Ascending aorta (tissue), 2 donors: ENCODE results near the gene WNT5B. TPM values are rescaled to one million over a fixed set of nuclear protein-coding genes. Genes with fewer than 3 reads are reported as not detected.
"Not testable (repeated sequence)": the region's sequence is repeated elsewhere in the genome, so short reads cannot be mapped to it uniquely, and the experiment has no call there.

Experiments
- DNase-seq, 2 donors: peaks; one replicate each; pipeline ENCODE4 v3.0.0-alpha.2; 2019; ENCODE audit warnings: low spot score in 2 of 2
- H3K27ac ChIP-seq, 2 donors: fragments of 200-600 bp; sonication (generic); one replicate each; pipeline ENCODE4 v1.5.1; 2016 to 2017; ENCODE audit warnings: mild to moderate bottlenecking in 1 of 2
- H3K27me3 ChIP-seq: fragments of 200-600 bp; sonication (generic); one replicate; pipeline ENCODE4 v1.5.1; 2017
- H3K36me3 ChIP-seq, 2 donors: fragments of 200-600 bp; sonication (generic); one replicate each; pipeline ENCODE4 v1.5.1; 2016
- H3K4me1 ChIP-seq, 2 donors: fragments of 200-600 bp; sonication (generic); one replicate each; pipeline ENCODE4 v1.5.1; 2016 to 2017; ENCODE audit warnings: mild to moderate bottlenecking in 1 of 2
- H3K4me3 ChIP-seq, 2 donors: fragments of 200-600 bp; sonication (generic); one replicate each; pipeline ENCODE4 v1.5.1; 2016 to 2017; ENCODE audit warnings: mild to moderate bottlenecking in 1 of 2
- H3K9me3 ChIP-seq, 2 donors: fragments of 200-600 bp; sonication (generic); one replicate each; pipeline ENCODE4 v1.5.1; 2016
- intact Hi-C: fragments of 100-400 bp; cut with DNase I; formaldehyde crosslinking; loops from one replicate; pipeline ENCODE4 v1.15.1; 2023
- total RNA-seq: library from RNA; depleted of rRNA; stranded (reverse); fragments of >200 nt; gene quantifications from one replicate; pipeline ENCODE4 v1.1.0, GENCODE V29; 2016
- TF ChIP-seq, protein P1 (sequence below), 3 experiments: fragments of 200-600 bp in 2 of 3; fragments of 450-650 bp in 1 of 3; sonication (generic) in 2 of 3; IDR thresholded peaks; one replicate each; pipeline ENCODE4 v1.5.1; 2016 to 2019; ENCODE audit warnings: antibody characterized with exemption in 3 of 3, mild to moderate bottlenecking in 1 of 3, moderate library complexity in 1 of 3

Gene WNT5B
- total RNA-seq, 1 donor from 2014 or later: 0.53 TPM

DNA sequence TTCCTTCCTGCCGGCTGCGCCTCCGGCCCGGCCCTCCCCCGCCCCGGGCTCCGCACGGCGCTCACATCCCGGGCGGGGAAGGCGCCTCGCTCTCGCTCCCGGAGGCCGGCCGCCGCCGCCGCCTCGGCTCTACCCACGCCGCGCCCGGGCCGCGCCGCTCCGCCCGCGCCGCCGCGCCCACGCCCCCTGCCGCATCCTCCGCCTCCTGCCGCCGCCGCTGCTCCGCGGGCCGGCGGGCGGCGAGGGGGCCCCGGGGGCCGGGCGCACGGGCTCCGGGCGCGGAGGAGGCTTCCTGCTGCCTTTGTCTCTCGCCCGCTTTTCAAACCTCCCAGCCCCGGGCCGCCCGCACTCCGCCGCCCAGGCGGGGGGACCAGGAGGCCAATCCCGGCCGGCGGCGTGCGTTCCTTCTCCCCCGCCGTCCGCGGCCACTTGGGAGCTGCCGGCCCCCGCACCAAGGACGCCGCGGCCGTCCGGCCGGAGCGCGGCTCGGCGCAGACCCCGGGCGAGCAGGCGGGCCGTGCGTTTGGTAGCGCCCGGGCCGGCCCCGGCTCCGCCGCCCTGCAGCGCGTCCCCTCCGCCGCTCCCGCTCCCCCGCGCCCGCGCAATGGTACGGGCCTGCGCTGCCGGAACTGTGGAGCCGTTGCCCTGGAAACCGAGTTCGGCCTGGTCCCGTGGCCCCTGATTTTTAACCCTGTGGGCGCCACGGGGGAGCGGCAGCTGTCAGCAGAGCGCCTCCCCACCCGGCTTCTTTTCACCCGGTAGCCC, 34.6 kb upstream of the WNT5B start, which contains the start of gene FBXL14:
Gene FBXL14 (minus strand): TSS at position 321 of the 765 bp plus-strand sequence. CDS start 515 bp downstream, outside the sequence.
- intact Hi-C loops: loop anchor here (5.0 to 10.0 kb wide), 3 partner anchors 597 to 840 kb away; partner anchors contain the start of gene WNK1
- peak within 1 kb of the TSS; percentile 84 to 86 for H3K27ac ChIP-seq
- H3K36me3 ChIP-seq: no peaks in the 10 kb centered on the region
- H3K4me3 ChIP-seq: peak within 1 kb of the TSS; percentile 92 to 95
- H3K9me3 ChIP-seq: no peaks in the 10 kb centered on the region
- TF ChIP-seq, protein P1, sequence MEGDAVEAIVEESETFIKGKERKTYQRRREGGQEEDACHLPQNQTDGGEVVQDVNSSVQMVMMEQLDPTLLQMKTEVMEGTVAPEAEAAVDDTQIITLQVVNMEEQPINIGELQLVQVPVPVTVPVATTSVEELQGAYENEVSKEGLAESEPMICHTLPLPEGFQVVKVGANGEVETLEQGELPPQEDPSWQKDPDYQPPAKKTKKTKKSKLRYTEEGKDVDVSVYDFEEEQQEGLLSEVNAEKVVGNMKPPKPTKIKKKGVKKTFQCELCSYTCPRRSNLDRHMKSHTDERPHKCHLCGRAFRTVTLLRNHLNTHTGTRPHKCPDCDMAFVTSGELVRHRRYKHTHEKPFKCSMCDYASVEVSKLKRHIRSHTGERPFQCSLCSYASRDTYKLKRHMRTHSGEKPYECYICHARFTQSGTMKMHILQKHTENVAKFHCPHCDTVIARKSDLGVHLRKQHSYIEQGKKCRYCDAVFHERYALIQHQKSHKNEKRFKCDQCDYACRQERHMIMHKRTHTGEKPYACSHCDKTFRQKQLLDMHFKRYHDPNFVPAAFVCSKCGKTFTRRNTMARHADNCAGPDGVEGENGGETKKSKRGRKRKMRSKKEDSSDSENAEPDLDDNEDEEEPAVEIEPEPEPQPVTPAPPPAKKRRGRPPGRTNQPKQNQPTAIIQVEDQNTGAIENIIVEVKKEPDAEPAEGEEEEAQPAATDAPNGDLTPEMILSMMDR (IDR thresholded peaks at IDR 0.05): peak in 1 of 3 experiments; percentile 40
- DNase-seq: peak; percentile 45 to 92
- H3K4me1 ChIP-seq: peaks cover 9 to 26% of the 10 kb centered on the region in 2 donors
- no peaks in the 10 kb centered on the region for H3K27me3 ChIP-seq

DNA sequence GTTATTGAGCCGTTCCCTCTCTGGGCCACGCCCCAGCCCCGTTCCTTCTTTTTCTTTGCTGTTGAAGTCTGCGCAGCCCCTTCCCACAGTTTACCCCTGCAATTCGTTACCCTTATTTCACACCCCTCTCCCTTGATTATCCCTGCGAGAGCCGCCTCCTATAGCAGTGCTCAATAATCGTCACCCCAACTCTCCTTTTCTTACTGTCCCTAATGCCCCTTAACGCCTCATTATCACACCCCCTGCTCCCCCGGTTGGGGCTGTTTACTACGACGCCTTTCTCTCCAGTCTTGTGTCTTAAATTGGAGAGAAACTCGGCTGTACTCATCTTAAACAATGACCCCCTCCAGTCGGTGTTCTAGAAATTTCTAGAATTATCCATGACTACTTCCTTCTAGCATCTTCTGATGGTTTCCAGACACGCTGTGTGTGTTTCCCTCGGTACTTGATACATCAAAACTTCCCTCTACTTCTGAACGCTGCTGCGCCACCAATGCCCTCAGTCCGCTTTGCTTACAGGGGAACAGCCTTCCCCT, 33.9 kb upstream of the WNT5B start:
- intact Hi-C loops: loop anchor here (5.0 to 10.0 kb wide), 2 partner anchors 598 to 840 kb away; partner anchors contain the start of gene WNK1
- no peaks in the 10 kb centered on the region for H3K36me3 ChIP-seq
- DNase-seq: no peak

DNA sequence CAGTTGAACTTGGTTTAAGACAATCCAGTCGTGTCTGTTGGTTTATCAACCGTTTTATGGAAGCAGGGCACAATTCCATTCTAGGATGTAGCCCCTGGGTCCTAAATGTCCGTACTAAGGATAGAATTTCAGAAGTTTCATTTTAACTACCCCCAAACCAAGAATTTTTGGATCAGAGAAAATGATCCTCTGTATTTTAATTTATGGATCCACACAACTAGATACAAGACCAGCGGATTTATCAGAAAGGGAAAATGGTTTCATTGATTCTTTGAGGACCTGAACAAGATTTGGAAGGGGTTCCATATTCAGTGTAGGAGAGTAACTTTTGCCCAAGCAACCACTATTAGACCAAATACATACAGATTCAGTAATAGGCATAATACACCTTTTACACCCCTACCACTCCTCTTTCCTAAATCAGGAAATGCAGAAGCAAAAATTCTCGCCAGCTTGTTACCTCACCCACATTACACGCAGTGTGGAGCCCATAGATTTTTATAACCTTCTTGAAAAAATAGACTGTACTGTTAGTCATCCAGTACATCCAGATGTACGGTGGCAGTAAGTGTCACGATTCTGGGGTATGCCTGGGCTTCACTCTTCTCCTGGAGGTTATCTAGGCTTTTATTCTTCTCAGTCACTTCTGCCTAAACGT, 33.2 kb upstream of the WNT5B start:
- Histone ChIP-seq H3K4me1 (peaks cover 9 to 20% of the 10 kb centered on the region in 2 donors), H3K4me3 (peak overlapping the region in 1 of 2 donors; percentile 95), H3K27me3 (no peaks in the 10 kb centered on the region), H3K9me3 (no peaks in the 10 kb centered on the region), H3K36me3 (no peaks in the 10 kb centered on the region), H3K27ac (peak overlapping the region; percentile 84 to 86)
- TF ChIP-seq, protein P1 (IDR thresholded peaks at IDR 0.05): no peak
- intact Hi-C loops: loop anchor here (5.0 to 10.0 kb wide), 2 partner anchors 599 to 841 kb away; partner anchors contain the start of gene WNK1
- DNase-seq: no peak

More for the DNA sequence above, 33.9 kb upstream of the WNT5B start:
- no peaks in the 10 kb centered on the region for H3K27me3 ChIP-seq
- H3K4me3 ChIP-seq: peak overlapping the region; percentile 92 to 95
- peak overlapping the region; percentile 84 to 86 for H3K27ac ChIP-seq
- TF ChIP-seq, protein P1 (IDR thresholded peaks at IDR 0.05): no peak
- no peaks in the 10 kb centered on the region for H3K9me3 ChIP-seq
- H3K4me1 ChIP-seq: peaks cover 9 to 24% of the 10 kb centered on the region in 2 donors

DNA sequence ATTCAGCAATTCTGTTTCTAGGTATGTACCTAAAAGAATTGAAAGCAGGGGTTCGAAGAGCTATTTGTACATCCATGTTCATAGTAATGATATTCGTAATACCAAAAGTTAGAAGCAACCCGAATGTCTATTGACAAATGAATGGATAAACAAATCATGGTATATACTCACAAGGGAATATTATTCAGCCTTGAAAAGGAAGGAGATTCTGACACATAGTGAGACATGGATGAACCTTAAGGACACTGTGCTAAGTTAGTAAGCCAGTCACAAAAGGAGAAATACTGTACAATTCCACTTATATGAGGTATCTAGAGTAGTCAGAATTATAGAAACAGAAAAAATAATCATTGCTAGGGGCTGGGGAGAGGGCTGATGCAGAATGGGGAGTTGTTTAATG, 30.3 kb upstream of the WNT5B start:
- DNase-seq: no peak
- no peak overlapping the region for H3K4me3 ChIP-seq
- intact Hi-C loops: loop anchor here (5.0 to 10.0 kb wide), 2 partner anchors 601 to 844 kb away; partner anchors contain the start of gene WNK1
- no peaks in the 10 kb centered on the region for H3K27me3 ChIP-seq
- no peaks in the 10 kb centered on the region for H3K9me3 ChIP-seq
- peaks cover 0 to 5% of the 10 kb centered on the region in 2 donors for H3K4me1 ChIP-seq
- no peaks in the 10 kb centered on the region for H3K36me3 ChIP-seq
- TF ChIP-seq, protein P1 (IDR thresholded peaks at IDR 0.05): no peak
- no peak overlapping the region for H3K27ac ChIP-seq

DNA sequence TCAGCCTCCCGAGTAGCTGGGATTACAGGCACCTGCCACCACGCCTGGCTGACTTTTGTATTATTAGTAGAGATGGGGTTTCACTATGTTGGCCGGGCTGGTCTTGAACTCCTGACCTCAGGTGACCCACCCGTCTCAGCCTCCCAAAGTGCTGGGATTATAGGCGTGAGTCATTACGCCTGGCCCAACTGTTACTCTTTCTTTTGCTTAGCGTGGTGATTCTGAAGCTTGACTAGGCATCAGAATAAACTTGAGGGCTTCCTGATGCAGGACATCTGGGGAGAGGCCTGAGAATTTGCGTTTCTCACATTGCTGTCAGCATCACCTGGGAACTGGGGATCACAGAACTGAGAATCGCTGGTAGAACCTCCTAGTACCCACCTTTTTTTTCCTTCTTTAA, 26.3 kb upstream of the WNT5B start:
- H3K4me1 ChIP-seq: peaks cover 7 to 10% of the 10 kb centered on the region in 2 donors
- H3K27me3 ChIP-seq, H3K36me3 ChIP-seq, H3K27ac ChIP-seq, intact Hi-C loops, H3K9me3 ChIP-seq, H3K4me3 ChIP-seq, DNase-seq: not testable (repeated sequence)
